ENCODE data around the gene SLC1A4. TPM values are rescaled to one million over a fixed set of nuclear protein-coding genes. Genes with fewer than 3 reads are reported as not detected.
"Not testable (repeated sequence)": the region's sequence is repeated elsewhere in the genome, so short reads cannot be mapped to it uniquely, and the experiment has no call there.

The SLC1A4 gene
- total RNA-seq, 2 donors from 2014 or later = 21.2 to 33.2 TPM

- DNase-seq (ENCODE audit: low spot score) = no peak
- no peaks in the 10 kb centered on the region for H3K4me1 ChIP-seq (replicated peaks)
- intact Hi-C loops (cut with DNase I) = no loop called here
- no peaks in the 10 kb centered on the region for H3K27me3 ChIP-seq (replicated peaks; ENCODE audit: insufficient read depth)
- no peak overlapping the region for H3K27ac ChIP-seq
- TF ChIP-seq POLR2A (IDR thresholded peaks at IDR 0.05) (no peak), CTCF (IDR thresholded peaks at IDR 0.05) (no peak), POLR2AphosphoS5 (IDR thresholded peaks at IDR 0.05) (no peak)
- no peak overlapping the region for H3K4me3 ChIP-seq
- 92% methylated on average over 1 of the region's 1 CpG for WGBS
- no peaks in the 10 kb centered on the region for H3K9me3 ChIP-seq
- H3K36me3 ChIP-seq = no peaks in the 10 kb centered on the region
Observed at GRCh38 chr2:65019010-65019409, 29.8 kb downstream of the SLC1A4 start.

- no peaks in the 10 kb centered on the region for H3K27me3 ChIP-seq (replicated peaks; ENCODE audit: insufficient read depth)
- no peaks in the 10 kb centered on the region for H3K9me3 ChIP-seq
- no peak overlapping the region for H3K27ac ChIP-seq
- no peaks in the 10 kb centered on the region for H3K36me3 ChIP-seq
- DNase-seq (ENCODE audit: low spot score) = no peak
- no peaks in the 10 kb centered on the region for H3K4me1 ChIP-seq (replicated peaks)
- intact Hi-C loops (cut with DNase I) = no loop called here
- WGBS = 96% methylated on average over 8 of the region's 8 CpGs
- no peak overlapping the region for H3K4me3 ChIP-seq
- TF ChIP-seq POLR2AphosphoS5 (IDR thresholded peaks at IDR 0.05) = no peak
- no peak for TF ChIP-seq CTCF (IDR thresholded peaks at IDR 0.05)
- TF ChIP-seq POLR2A (IDR thresholded peaks at IDR 0.05) = no peak
Observed at GRCh38 chr2:65019675-65020195, 30.5 kb downstream of the SLC1A4 start.

GRCh38 chr2:65020251-65020650 lies 31.1 kb downstream of the SLC1A4 start:
- DNase-seq (ENCODE audit: low spot score); H3K36me3 ChIP-seq; H3K4me1 ChIP-seq (replicated peaks); H3K27me3 ChIP-seq (replicated peaks; ENCODE audit: insufficient read depth); H3K9me3 ChIP-seq; H3K27ac ChIP-seq; intact Hi-C loops (cut with DNase I); H3K4me3 ChIP-seq: not testable (repeated sequence)
- WGBS = 88% methylated on average over 1 of the region's 1 CpG

GRCh38 chr2:65020943-65021528 lies 31.8 kb downstream of the SLC1A4 start:
- Histone ChIP-seq H3K27ac (no peak overlapping the region), H3K27me3 (replicated peaks; ENCODE audit: insufficient read depth) (no peaks in the 10 kb centered on the region), H3K4me3 (no peak overlapping the region), H3K9me3 (no peaks in the 10 kb centered on the region), H3K36me3 (no peaks in the 10 kb centered on the region), H3K4me1 (replicated peaks) (no peaks in the 10 kb centered on the region)
- no peak for DNase-seq (ENCODE audit: low spot score)
- intact Hi-C loops (cut with DNase I) = no loop called here
- WGBS = 85% methylated on average over 11 of the region's 11 CpGs
- no peak for TF ChIP-seq POLR2AphosphoS5 (IDR thresholded peaks at IDR 0.05)
- no peak for TF ChIP-seq CTCF (IDR thresholded peaks at IDR 0.05)
- no peak for TF ChIP-seq POLR2A (IDR thresholded peaks at IDR 0.05)

GRCh38 chr2:65021709-65022108 lies 32.5 kb downstream of the SLC1A4 start:
- DNase-seq (ENCODE audit: low spot score) = no peak
- no peaks in the 10 kb centered on the region for H3K27me3 ChIP-seq (replicated peaks; ENCODE audit: insufficient read depth)
- no peaks in the 10 kb centered on the region for H3K9me3 ChIP-seq
- no peak for TF ChIP-seq CTCF (IDR thresholded peaks at IDR 0.05)
- no peak for TF ChIP-seq POLR2AphosphoS5 (IDR thresholded peaks at IDR 0.05)
- TF ChIP-seq POLR2A (IDR thresholded peaks at IDR 0.05) = no peak
- no peak overlapping the region for H3K4me3 ChIP-seq
- no peak overlapping the region for H3K27ac ChIP-seq
- intact Hi-C loops (cut with DNase I) = no loop called here
- WGBS = 73% methylated on average over 4 of the region's 4 CpGs
- H3K36me3 ChIP-seq = no peaks in the 10 kb centered on the region
- no peaks in the 10 kb centered on the region for H3K4me1 ChIP-seq (replicated peaks)

Measured in prostate gland (tissue), 2 donors.